ENCODE results near the gene HLA-DRB1.
"Not testable (repeated sequence)": the region's sequence is repeated elsewhere in the genome, so short reads cannot be mapped to it uniquely, and the experiment has no call there.

Gene HLA-DRB1

GRCh38 chr6:32603222-32603621 is 13.6 kb upstream of the HLA-DRB1 start:
- H3K27ac ChIP-seq: no peak overlapping the region
- H3K4me3 ChIP-seq (IDR thresholded peaks at IDR 0.05; ENCODE audit: insufficient read depth, low read depth, low read length): no peak overlapping the region
- peaks cover 8% of the 10 kb centered on the region for H3K4me1 ChIP-seq (ENCODE audit: low read depth, poor library complexity, severe bottlenecking)
- H3K36me3 ChIP-seq (ENCODE audit: insufficient read depth): no peaks in the 10 kb centered on the region
- H3K9ac ChIP-seq: no peak overlapping the region
- no peak overlapping the region for H2AFZ ChIP-seq (ENCODE audit: low read depth)
- H3K27me3 ChIP-seq (ENCODE audit: insufficient read depth, low read depth): no peaks in the 10 kb centered on the region
- no peaks in the 10 kb centered on the region for H4K20me1 ChIP-seq (ENCODE audit: insufficient read depth)
- no peaks in the 10 kb centered on the region for H3K79me2 ChIP-seq (ENCODE audit: insufficient read depth, low read depth)
- H3K4me2 ChIP-seq: no peak overlapping the region
- no peak for TF ChIP-seq CTCF (conservative IDR thresholded peaks at IDR 0.05; ENCODE audit: low read depth, low read length)

GRCh38 chr6:32602383-32602782 is 12.7 kb upstream of the HLA-DRB1 start:
- Histone ChIP-seq H4K20me1 (ENCODE audit: insufficient read depth) (no peaks in the 10 kb centered on the region), H3K36me3 (ENCODE audit: insufficient read depth) (no peaks in the 10 kb centered on the region), H3K27ac (no peak overlapping the region), H3K4me3 (IDR thresholded peaks at IDR 0.05; ENCODE audit: insufficient read depth, low read depth, low read length) (no peak overlapping the region), H3K4me2 (no peak overlapping the region), H3K4me1 (ENCODE audit: low read depth, poor library complexity, severe bottlenecking) (peaks cover 4% of the 10 kb centered on the region), H3K27me3 (ENCODE audit: insufficient read depth, low read depth) (no peaks in the 10 kb centered on the region), H3K79me2 (ENCODE audit: insufficient read depth, low read depth) (no peaks in the 10 kb centered on the region), H3K9ac (no peak overlapping the region), H2AFZ (ENCODE audit: low read depth) (no peak overlapping the region)
- no peak for TF ChIP-seq CTCF (conservative IDR thresholded peaks at IDR 0.05; ENCODE audit: low read depth, low read length)

GRCh38 chr6:32597024-32597423 is 7.4 kb upstream of the HLA-DRB1 start:
- Histone ChIP-seq H3K9ac (no peak overlapping the region), H2AFZ (ENCODE audit: low read depth) (no peak overlapping the region), H4K20me1 (ENCODE audit: insufficient read depth) (no peaks in the 10 kb centered on the region), H3K27ac (no peak overlapping the region), H3K27me3 (ENCODE audit: insufficient read depth, low read depth) (no peaks in the 10 kb centered on the region), H3K4me3 (IDR thresholded peaks at IDR 0.05; ENCODE audit: insufficient read depth, low read depth, low read length) (no peak overlapping the region), H3K36me3 (ENCODE audit: insufficient read depth) (no peaks in the 10 kb centered on the region), H3K4me2 (no peak overlapping the region), H3K79me2 (ENCODE audit: insufficient read depth, low read depth) (no peaks in the 10 kb centered on the region), H3K4me1 (ENCODE audit: low read depth, poor library complexity, severe bottlenecking) (no peaks in the 10 kb centered on the region)
- TF ChIP-seq CTCF (conservative IDR thresholded peaks at IDR 0.05; ENCODE audit: low read depth, low read length): no peak

DNA sequence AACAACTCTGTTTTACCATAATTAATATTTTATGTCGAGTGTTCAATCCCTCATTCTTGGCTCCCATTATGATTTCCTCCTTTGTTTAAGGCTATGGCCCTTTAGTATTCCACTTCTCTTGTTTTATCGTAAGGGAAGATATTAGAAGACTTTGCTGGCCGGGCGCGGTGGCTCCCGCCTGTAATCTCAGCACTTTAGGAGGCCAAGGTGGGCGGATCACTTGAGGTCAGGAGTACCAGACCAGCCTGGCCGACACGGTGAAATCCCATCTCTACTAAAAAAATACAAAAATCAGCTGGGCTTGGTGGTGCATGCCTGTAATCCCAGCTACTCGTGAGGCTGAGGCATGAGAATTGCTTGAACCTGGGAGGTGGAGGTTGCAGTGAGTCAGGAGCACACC is 1.1 kb upstream of the HLA-DRB1 start:
- not testable (repeated sequence) for H3K27me3 ChIP-seq (ENCODE audit: insufficient read depth, low read depth); H3K9ac ChIP-seq; H4K20me1 ChIP-seq (ENCODE audit: insufficient read depth); H3K36me3 ChIP-seq (ENCODE audit: insufficient read depth); H3K4me1 ChIP-seq (ENCODE audit: low read depth, poor library complexity, severe bottlenecking); H3K4me3 ChIP-seq (IDR thresholded peaks at IDR 0.05; ENCODE audit: insufficient read depth, low read depth, low read length); H3K79me2 ChIP-seq (ENCODE audit: insufficient read depth, low read depth); H3K4me2 ChIP-seq; H3K27ac ChIP-seq; H2AFZ ChIP-seq (ENCODE audit: low read depth)

DNA sequence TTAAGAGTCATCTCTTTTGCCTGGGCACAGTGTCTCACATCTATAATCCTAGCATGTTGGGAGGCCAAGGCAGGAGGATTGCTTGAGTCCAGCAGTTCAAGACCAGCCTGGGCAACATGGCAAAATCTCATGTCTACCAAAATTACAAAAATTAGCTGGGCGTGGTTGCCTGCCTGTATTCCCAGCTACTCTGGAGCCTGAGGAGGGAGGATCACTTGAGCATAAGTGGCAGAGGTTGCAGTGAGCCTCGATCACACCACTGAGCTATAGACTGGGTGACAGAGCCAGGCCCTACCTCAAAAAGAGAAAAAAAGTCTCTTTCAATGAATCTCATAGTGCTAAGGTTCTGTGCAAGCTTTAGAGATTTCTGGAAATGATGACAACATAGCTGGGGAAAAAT is 1.5 kb downstream of the HLA-DRB1 start:
- no peaks in the 10 kb centered on the region for H3K36me3 ChIP-seq (ENCODE audit: insufficient read depth)
- no peaks in the 10 kb centered on the region for H3K4me1 ChIP-seq (ENCODE audit: low read depth, poor library complexity, severe bottlenecking)
- no peak for TF ChIP-seq CTCF (conservative IDR thresholded peaks at IDR 0.05; ENCODE audit: low read depth, low read length)
- H3K4me2 ChIP-seq: no peak overlapping the region
- no peak overlapping the region for H3K9ac ChIP-seq
- H4K20me1 ChIP-seq (ENCODE audit: insufficient read depth): no peaks in the 10 kb centered on the region
- no peak overlapping the region for H3K4me3 ChIP-seq (IDR thresholded peaks at IDR 0.05; ENCODE audit: insufficient read depth, low read depth, low read length)
- H2AFZ ChIP-seq (ENCODE audit: low read depth): no peak overlapping the region
- H3K27me3 ChIP-seq (ENCODE audit: insufficient read depth, low read depth): no peaks in the 10 kb centered on the region
- no peaks in the 10 kb centered on the region for H3K79me2 ChIP-seq (ENCODE audit: insufficient read depth, low read depth)
- no peak overlapping the region for H3K27ac ChIP-seq
